Esophagus muscularis mucosa (tissue), 4 donors: ENCODE results near the gene TTN.

Source experiments
- EP300 ChIP-seq: sonication (generic); formaldehyde crosslinking; IDR thresholded peaks from one replicate; pipeline ENCODE4 v1.6.1; 2017; ENCODE audit warnings: antibody characterized with exemption
- POLR2A ChIP-seq: fragments of 450-650 bp; IDR thresholded peaks from one replicate; pipeline ENCODE4 v1.6.1; 2017; ENCODE audit warnings: antibody characterized with exemption, moderate library complexity, mild to moderate bottlenecking, low read depth
- POLR2AphosphoS5 ChIP-seq, 2 donors: sonication (generic); formaldehyde crosslinking; IDR thresholded peaks; one replicate each; pipeline ENCODE4 v1.6.1; 2017; ENCODE audit warnings: antibody characterized with exemption in 2 of 2
- TF ChIP-seq, protein P1 (sequence below), 3 experiments: fragments of 200-600 bp in 2 of 3; fragments of 450-650 bp in 1 of 3; sonication (generic) in 2 of 3; IDR thresholded peaks; one replicate each; pipeline ENCODE4 v1.5.1; 2017 to 2019; ENCODE audit warnings: antibody characterized with exemption in 3 of 3, mild to moderate bottlenecking in 2 of 3, moderate library complexity in 1 of 3

DNA sequence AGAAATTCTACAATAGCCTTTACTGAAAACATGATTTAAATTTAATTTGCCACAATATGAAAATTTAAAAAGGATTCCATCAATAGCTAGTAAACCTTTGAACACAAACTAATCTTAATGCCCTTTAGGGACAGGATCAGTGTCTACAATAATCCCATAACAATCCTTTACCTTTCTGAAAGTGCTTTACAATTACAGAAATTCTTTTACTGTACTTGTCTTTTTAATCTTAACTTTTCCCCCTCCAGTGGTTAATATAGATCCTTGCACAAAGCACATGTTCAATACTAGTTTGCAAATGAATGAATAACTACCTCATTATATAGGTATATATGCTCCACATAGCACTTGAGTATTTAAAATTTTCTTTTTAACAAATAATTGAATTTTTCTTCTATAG lies 204.3 kb downstream of the TTN start:
- TF ChIP-seq, protein P1, sequence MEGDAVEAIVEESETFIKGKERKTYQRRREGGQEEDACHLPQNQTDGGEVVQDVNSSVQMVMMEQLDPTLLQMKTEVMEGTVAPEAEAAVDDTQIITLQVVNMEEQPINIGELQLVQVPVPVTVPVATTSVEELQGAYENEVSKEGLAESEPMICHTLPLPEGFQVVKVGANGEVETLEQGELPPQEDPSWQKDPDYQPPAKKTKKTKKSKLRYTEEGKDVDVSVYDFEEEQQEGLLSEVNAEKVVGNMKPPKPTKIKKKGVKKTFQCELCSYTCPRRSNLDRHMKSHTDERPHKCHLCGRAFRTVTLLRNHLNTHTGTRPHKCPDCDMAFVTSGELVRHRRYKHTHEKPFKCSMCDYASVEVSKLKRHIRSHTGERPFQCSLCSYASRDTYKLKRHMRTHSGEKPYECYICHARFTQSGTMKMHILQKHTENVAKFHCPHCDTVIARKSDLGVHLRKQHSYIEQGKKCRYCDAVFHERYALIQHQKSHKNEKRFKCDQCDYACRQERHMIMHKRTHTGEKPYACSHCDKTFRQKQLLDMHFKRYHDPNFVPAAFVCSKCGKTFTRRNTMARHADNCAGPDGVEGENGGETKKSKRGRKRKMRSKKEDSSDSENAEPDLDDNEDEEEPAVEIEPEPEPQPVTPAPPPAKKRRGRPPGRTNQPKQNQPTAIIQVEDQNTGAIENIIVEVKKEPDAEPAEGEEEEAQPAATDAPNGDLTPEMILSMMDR (IDR thresholded peaks at IDR 0.05), result no peak
- TF ChIP-seq POLR2AphosphoS5 (IDR thresholded peaks at IDR 0.05), result no peak
- no peak for TF ChIP-seq POLR2A
- no peak for TF ChIP-seq EP300
